M059J (cell line): ENCODE data around the gene ITGA5. TPM values are rescaled to one million over a fixed set of nuclear protein-coding genes. Genes with fewer than 3 reads are reported as not detected.

ENCODE experiments used
- DNase-seq: peaks from one replicate; pipeline ENCODE4 v3.0.0-alpha.2; 2012; ENCODE audit warnings: low read depth
- total RNA-seq: library from RNA; depleted of rRNA; stranded (reverse); fragments of >200 nt; shearing (Covaris generic); gene quantifications from 2 replicates; pipeline ENCODE4 v1.2.3, GENCODE V29; 2014

The ITGA5 gene
- total RNA-seq, 1 experiment from 2014 or later: 625 TPM

DNA sequence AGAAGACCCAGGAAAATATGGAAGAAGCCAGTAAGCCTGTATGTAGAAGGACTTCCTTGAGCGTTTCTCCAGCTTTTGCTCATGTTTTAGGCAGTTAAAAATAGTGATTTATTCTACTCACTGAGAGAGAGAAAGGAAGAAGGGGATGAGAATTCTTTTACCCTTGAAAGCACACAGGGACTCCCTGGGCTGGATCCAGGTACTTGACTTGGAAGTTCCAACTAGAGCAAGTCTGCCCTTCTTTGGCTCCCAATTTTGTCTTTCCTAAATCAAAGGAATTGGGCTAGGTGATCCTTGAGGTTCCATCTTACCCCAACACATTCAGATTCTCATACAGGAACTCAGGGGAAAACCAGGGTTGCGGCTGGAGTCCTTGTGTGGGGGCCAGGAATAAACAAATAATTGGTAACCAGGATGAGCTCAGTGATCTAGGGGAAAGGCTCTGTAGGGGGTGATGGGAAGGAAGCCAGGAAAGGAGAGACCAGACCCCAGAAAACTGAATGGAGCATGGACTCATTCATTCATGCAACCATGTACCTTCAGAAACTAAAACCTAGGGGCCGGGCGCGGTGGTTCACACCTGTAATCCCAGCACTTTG, 11.5 kb upstream of the ITGA5 start:
- DNase-seq: no peak

GRCh38 chr12:54429014-54429471, 10.0 kb upstream of the ITGA5 start:
- peak; percentile 57 for DNase-seq

- peak; percentile 97 for DNase-seq
Observed at GRCh38 chr12:54428050-54429013, 9.3 kb upstream of the ITGA5 start.

DNA sequence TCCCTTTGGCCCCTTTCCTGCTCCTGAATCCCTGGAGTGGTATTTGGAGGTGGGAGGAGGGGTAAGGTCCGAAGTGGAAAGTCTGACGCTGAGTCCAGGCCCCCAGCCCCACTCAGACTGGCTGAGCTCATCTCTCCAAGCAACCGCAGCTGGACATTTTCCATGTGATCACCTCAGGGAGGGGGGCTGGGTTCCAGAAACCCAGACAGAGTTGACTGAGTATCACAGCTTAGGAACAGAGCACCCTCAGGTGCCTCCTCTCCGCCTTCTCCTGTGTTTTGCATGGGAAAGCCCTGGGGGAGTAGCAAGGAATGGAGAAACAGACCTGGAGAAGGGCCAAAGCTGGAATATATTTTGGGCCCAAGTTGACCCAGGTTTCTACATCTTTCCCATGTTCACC, 8.0 kb upstream of the ITGA5 start:
- no peak for DNase-seq

DNA sequence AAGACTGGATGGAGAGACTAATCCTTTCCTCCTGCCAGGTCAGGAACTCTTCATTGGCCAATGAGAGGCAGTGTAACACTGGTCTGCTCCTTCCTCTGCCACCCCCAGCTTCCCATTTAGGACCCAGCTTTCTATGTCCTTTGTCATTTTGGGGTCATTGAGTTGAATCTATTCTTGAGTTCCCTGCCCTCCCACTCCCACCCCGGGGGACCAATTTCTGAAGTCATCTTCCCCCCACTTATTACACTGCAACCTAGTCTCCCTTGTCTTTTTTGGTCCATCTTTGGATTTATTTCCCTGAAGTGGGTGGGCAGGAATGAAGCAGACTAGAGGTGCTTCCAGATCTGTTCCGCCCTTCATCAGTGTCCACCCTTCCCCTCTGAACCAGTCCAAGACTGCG, 7.6 kb upstream of the ITGA5 start:
- DNase-seq: no peak

- DNase-seq: no peak
Observed at GRCh38 chr12:54425702-54426101, 6.6 kb upstream of the ITGA5 start.

DNA sequence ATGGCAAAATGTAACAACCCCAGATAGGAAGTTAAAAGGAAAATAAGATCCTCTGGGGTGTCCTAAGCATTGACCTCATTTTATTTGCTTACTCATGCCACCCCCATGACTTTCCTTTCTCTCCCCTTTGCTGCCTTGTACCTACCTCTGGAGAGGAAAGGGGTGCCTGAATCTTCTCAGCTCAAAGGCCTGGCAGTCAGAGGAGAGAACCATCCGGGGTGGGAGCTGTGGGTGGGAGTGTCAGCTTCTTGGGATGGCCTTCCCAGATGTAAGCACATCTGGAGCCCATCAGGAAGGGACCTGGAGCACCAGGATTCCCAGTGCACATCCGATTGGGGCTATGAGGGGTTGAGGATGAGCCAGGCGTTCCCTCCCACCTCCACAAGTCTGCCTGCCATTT, 5.2 kb upstream of the ITGA5 start:
- peak; percentile 50 for DNase-seq

- peak; percentile 69 for DNase-seq
Observed at GRCh38 chr12:54423816-54424150, 4.7 kb upstream of the ITGA5 start.

DNA sequence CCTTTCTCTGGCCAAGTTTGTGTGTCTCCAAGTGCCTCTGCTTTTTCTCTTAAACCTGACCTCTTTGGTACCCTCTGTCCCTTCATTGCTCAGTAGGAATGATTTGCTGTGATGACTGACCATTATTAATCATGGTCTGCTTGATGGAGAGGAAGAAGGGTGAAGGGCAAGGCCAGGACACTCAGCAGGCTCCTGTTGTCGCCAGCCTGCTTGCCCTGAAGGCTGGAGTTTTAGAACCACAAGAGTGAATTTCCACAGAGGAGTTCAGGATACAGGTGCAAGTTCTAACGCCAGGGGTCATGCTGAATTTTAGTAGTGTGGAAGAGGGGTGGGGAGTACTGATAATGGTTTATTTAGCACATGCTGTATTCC, 2.8 kb upstream of the ITGA5 start:
- DNase-seq: peak; percentile 87

- DNase-seq: peak; percentile 91
Observed at GRCh38 chr12:54421175-54421878, 2.3 kb upstream of the ITGA5 start.

DNA sequence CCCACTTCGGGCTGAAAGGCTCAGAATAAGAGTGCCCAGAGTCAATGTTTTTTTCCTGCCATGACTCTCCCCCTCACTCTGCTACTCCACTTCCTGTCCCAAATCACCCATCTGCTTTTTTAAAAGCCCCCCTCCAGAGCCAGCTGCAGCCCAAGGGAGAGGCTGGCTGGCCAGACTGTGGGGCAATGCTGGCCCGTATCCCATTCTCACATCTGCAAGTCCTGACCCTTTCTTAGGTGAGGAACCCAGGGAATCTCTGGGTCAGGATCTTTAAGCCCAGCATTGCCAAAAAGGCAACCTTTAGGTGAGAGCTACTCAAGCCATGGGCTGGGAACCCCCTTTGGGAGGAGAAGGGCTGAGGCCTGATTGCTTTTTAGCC, 1.7 kb upstream of the ITGA5 start:
- DNase-seq: no peak

GRCh38 chr12:54418441-54419087, 502 bp downstream of the ITGA5 start:
- DNase-seq: no peak

DNA sequence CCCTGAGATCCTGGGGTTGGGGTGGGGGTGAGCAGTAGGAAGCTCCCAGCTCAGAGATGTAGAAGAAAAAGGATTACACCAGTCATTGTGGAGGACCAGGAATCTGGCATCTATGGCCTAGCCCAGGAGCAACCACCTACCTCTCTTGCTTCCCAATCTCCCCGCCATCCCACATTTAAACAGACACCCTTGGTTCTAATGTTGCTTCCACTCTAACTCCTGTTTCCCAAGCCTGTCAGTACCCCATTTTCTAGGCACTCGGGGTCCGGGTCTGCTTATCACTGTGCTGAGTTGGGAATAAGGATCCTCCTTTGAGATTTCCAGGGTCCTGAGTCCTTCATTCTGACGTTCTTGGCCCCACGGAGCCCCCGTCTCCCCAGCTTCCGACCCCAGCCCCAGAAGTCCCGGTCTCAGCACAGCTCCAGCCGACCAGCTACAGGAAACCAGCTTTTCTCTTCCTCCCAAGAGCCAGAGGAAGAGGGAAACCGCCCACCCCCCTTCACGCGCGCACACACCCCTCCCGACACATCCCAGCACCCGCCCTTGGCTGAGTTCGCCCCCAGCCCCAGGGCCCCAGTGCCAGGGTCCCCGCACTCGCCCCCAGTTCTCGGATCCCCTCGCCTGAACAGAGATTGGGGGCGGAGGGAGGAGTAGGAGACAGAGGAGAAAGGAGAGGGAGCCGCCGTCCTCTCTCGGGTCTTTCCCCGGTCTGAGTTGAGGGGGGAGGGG, 1.2 kb downstream of the ITGA5 start:
- DNase-seq: peak; percentile 35

GRCh38 chr12:54416687-54417603, 2.1 kb downstream of the ITGA5 start:
- DNase-seq: no peak

DNA sequence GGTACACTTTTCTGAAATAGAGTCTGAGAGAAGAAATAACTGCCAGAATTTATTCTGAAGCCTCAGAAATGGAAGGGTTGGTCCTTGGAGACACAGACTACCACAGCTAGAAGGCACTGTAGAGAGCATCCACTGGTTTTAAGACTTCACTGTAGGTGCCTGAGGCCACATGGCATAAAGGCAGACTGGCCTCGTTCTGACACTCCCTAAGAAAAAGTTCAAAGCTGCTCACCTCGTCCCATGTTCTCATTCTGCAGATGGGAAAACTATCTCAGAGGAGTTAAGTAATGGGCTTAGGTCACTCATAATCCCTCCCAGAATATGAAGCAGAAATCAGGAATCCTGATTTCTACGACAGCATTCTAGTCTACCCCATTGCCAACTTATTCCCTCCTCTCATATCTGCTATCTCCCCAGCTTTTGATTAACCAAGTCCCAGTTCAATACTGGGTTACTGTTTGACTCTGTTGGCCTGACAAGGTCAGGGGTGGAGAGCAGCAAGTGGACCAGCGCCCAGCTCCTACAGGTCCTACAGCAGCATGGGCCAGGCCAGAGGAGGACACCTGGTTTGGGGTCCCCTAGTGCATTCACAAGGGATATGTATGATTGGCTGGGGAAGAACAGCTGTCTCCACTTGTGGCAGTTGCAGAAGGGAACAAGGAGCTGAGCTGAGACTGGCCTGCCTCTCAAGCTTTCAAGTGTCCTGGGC, 3.7 kb downstream of the ITGA5 start:
- no peak for DNase-seq

GRCh38 chr12:54413284-54414190, 5.5 kb downstream of the ITGA5 start:
- DNase-seq: peak; percentile 81

DNA sequence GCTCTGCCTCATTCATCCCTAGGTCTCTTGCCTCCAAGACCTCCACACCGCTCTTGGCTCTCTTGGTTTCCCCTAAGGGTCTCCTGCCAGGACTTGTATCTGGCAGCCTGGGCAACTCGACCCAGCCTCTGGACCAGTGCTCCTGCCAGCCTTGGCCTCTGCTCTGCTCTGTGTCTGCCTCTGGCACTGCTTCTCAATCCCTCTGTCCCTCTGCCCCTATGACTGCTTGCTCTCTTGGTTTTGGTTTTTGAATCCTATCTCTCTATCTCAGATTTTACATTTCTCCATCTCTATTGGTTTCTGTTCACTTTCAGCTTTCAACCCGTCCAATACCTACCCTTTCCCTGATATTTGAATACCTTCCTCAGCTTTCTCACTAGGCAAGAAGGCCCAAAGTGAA, 6.3 kb downstream of the ITGA5 start:
- no peak for DNase-seq

- no peak for DNase-seq
Observed at GRCh38 chr12:54412348-54412747, 6.7 kb downstream of the ITGA5 start.
